Measurements from ENCODE around the gene PI4KA.

GRCh38 chr22:20847318-20847822, 11.2 kb downstream of the PI4KA start:
- TF ChIP-seq, protein P1, sequence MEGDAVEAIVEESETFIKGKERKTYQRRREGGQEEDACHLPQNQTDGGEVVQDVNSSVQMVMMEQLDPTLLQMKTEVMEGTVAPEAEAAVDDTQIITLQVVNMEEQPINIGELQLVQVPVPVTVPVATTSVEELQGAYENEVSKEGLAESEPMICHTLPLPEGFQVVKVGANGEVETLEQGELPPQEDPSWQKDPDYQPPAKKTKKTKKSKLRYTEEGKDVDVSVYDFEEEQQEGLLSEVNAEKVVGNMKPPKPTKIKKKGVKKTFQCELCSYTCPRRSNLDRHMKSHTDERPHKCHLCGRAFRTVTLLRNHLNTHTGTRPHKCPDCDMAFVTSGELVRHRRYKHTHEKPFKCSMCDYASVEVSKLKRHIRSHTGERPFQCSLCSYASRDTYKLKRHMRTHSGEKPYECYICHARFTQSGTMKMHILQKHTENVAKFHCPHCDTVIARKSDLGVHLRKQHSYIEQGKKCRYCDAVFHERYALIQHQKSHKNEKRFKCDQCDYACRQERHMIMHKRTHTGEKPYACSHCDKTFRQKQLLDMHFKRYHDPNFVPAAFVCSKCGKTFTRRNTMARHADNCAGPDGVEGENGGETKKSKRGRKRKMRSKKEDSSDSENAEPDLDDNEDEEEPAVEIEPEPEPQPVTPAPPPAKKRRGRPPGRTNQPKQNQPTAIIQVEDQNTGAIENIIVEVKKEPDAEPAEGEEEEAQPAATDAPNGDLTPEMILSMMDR (IDR thresholded peaks at IDR 0.05), result no peak
- TF ChIP-seq EZH2 (IDR thresholded peaks at IDR 0.05) (no peak), EZH2phosphoT487 (IDR thresholded peaks at IDR 0.05) (no peak)

Data from neural progenitor cell (in vitro differentiated cells).